Large intestine (tissue), 3 donors: ENCODE results near the gene SLC6A5. TPM values are rescaled to one million over a fixed set of nuclear protein-coding genes. Genes with fewer than 3 reads are reported as not detected.
"Not testable (repeated sequence)": the region's sequence is repeated elsewhere in the genome, so short reads cannot be mapped to it uniquely, and the experiment has no call there.

Experiments
- DNase-seq, 2 donors: peaks; one replicate each; pipeline versions ENCODE4 v3.0.0 to v3.0.0-alpha.2; 2013
- H3K27ac ChIP-seq: one replicate; pipeline ENCODE4 v1.5.1; 2013; ENCODE audit warnings: low read length
- H3K27me3 ChIP-seq: 2 replicates; pipeline ENCODE4 v1.6.1; 2013; ENCODE audit warnings: low read length; ENCODE audit not compliant: control insufficient read depth, insufficient read depth
- H3K36me3 ChIP-seq: 2 replicates; pipeline ENCODE4 v1.6.1; 2013; ENCODE audit warnings: low read length; ENCODE audit not compliant: control insufficient read depth, insufficient read depth
- H3K4me1 ChIP-seq: one replicate; pipeline ENCODE4 v1.6.1; 2013; ENCODE audit warnings: low read length; ENCODE audit not compliant: control insufficient read depth, insufficient read depth
- H3K4me3 ChIP-seq: one replicate; pipeline ENCODE4 v1.5.1; 2013; ENCODE audit warnings: low read length
- H3K9me3 ChIP-seq: one replicate; pipeline ENCODE4 v1.6.1; 2013; ENCODE audit warnings: mild to moderate bottlenecking, low read depth, low read length, moderate library complexity; ENCODE audit not compliant: control insufficient read depth
- WGBS: methylation state at CpG from one replicate; pipeline ENCODE4 v1.1.5; 2013; ENCODE audit warnings: low lambda C conversion rate; ENCODE audit not compliant: insufficient coverage; 5-methylcytosine and 5-hydroxymethylcytosine counted together
- polyA plus RNA-seq: library from polyadenylated mRNA; unstranded; fragments of 120-200 nt; gene quantifications from one replicate; pipeline ENCODE4 v1.2.1, GENCODE V29; 2013

SLC6A5 gene
- polyA plus RNA-seq, 1 donor, result 0.01 TPM

- DNase-seq, result no peak
- Histone ChIP-seq H3K36me3 (no peaks in the 10 kb centered on the region), H3K9me3 (no peaks in the 10 kb centered on the region), H3K4me3 (no peak overlapping the region), H3K27ac (no peak overlapping the region), H3K27me3 (no peaks in the 10 kb centered on the region), H3K4me1 (peaks cover 15% of the 10 kb centered on the region)
- no CpG with 5 or more reads among the region's 5 CpGs for WGBS
Observed at GRCh38 chr11:20566591-20567434, 32.6 kb upstream of the SLC6A5 start.

DNA sequence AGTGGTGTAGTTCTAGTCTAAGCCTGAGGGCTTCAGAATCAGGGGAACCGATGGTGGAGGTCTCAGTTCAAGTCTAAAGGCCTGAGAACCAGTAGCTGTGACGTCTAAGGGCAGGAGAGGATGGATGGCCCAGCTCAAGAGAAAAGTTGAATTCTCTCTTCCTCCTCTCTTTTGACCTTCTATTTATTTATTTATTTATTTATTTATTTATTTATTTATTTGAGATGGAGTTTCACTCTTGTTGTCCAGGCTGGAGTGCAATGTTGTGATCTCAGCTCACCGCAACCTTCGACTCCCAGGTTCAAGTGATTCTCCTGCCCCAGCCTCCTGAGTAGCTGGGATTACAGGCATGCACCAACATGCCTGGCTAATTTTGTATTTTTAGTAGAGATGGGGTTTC lies 19.7 kb upstream of the SLC6A5 start:
- DNase-seq, H3K9me3 ChIP-seq, H3K36me3 ChIP-seq, H3K27ac ChIP-seq, H3K27me3 ChIP-seq, H3K4me3 ChIP-seq, H3K4me1 ChIP-seq: not testable (repeated sequence)
- WGBS, result no CpG with 5 or more reads among the region's 4 CpGs

DNA sequence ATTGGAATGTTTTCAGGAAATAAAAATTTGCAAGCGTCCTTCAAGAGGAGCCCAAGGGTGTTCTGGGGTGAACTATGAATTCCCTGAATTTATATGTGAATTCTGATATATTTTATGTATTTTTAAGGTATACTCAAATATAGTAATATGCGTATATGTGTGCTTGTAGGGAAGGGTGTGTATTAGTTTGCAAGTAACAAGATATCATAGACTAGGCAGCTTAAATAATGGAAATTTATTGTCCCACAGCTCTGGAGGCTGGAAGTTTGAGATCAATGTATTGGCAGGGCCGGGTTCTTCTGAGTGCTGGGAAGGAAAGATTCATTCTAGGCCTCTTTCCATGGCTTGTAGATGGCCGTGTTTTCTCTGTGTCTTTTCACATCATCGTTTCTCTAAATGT lies 16.2 kb upstream of the SLC6A5 start:
- Histone ChIP-seq H3K4me3 (no peak overlapping the region), H3K9me3 (no peaks in the 10 kb centered on the region), H3K4me1 (no peaks in the 10 kb centered on the region), H3K27ac (no peak overlapping the region), H3K27me3 (no peaks in the 10 kb centered on the region), H3K36me3 (no peaks in the 10 kb centered on the region)
- DNase-seq, result no peak
- 73% methylated on average over 3 of the region's 5 CpGs for WGBS

GRCh38 chr11:20584093-20584774 lies 15.2 kb upstream of the SLC6A5 start:
- Histone ChIP-seq H3K36me3 (no peaks in the 10 kb centered on the region), H3K9me3 (no peaks in the 10 kb centered on the region), H3K4me3 (no peak overlapping the region), H3K4me1 (no peaks in the 10 kb centered on the region), H3K27me3 (peaks cover under 1% of the 10 kb centered on the region), H3K27ac (no peak overlapping the region)
- no CpG with 5 or more reads among the region's 4 CpGs for WGBS
- DNase-seq, result no peak

- Histone ChIP-seq H3K27ac (no peak overlapping the region), H3K4me1 (no peaks in the 10 kb centered on the region), H3K36me3 (no peaks in the 10 kb centered on the region), H3K9me3 (no peaks in the 10 kb centered on the region), H3K4me3 (no peak overlapping the region), H3K27me3 (peaks cover 18% of the 10 kb centered on the region)
- no peak for DNase-seq
- no CpG with 5 or more reads among the region's 6 CpGs for WGBS
Observed at GRCh38 chr11:20589796-20590195, 9.6 kb upstream of the SLC6A5 start.

DNA sequence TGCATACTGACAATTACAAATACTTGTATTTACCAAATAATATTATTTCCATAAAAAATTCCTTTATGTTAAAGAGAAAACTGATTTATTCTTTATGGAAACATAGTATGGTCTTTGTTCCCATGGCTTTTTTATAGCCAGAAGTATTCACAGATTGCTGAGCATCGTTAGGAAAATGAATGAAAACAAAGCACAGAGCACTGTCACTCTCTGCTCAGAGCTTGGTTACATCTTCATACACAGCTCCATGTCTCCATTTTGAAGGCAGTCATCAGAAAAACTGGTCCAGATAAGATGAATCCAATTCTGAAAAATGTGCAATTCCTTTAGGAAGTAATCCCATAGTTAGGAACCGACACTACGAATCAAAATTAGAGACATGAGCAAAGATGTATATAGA lies 9.0 kb upstream of the SLC6A5 start:
- no peaks in the 10 kb centered on the region for H3K36me3 ChIP-seq
- peaks cover 24% of the 10 kb centered on the region for H3K27me3 ChIP-seq
- no peaks in the 10 kb centered on the region for H3K9me3 ChIP-seq
- H3K4me3 ChIP-seq, result no peak overlapping the region
- H3K4me1 ChIP-seq, result no peaks in the 10 kb centered on the region
- no peak for DNase-seq
- H3K27ac ChIP-seq, result no peak overlapping the region
- 100% methylated on average over 1 of the region's 3 CpGs for WGBS

DNA sequence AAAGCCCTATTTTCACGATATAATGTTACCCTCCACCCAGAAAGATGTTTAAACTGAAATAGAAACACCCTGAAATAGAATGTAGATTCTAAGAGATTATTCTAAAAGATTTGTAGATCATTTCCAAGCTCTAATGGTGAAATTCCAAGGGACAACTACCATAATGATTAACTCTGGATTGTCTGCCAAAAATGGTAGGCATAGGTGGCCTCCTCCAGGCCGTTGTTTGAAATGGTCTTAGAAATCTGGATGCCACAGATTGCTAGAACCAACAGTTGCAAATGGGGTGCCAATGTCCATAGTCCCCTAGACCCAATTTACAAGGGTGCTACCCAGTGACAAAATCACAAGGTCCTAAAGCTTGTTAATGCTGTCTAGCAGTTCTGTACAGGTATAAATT lies 6.7 kb upstream of the SLC6A5 start:
- no peaks in the 10 kb centered on the region for H3K36me3 ChIP-seq
- H3K9me3 ChIP-seq, result peaks cover 3% of the 10 kb centered on the region
- no peak overlapping the region for H3K27ac ChIP-seq
- 100% methylated on average over 1 of the region's 2 CpGs for WGBS
- no peak for DNase-seq
- H3K27me3 ChIP-seq, result peaks cover 47% of the 10 kb centered on the region
- no peak overlapping the region for H3K4me3 ChIP-seq
- no peaks in the 10 kb centered on the region for H3K4me1 ChIP-seq

- Histone ChIP-seq H3K4me3 (no peak overlapping the region), H3K27ac (no peak overlapping the region), H3K36me3 (no peaks in the 10 kb centered on the region), H3K27me3 (peaks cover 62% of the 10 kb centered on the region), H3K4me1 (no peaks in the 10 kb centered on the region), H3K9me3 (peaks cover 3% of the 10 kb centered on the region)
- DNase-seq, result no peak
- 73% methylated on average over 2 of the region's 8 CpGs for WGBS
Observed at GRCh38 chr11:20594274-20595061, 4.9 kb upstream of the SLC6A5 start.

DNA sequence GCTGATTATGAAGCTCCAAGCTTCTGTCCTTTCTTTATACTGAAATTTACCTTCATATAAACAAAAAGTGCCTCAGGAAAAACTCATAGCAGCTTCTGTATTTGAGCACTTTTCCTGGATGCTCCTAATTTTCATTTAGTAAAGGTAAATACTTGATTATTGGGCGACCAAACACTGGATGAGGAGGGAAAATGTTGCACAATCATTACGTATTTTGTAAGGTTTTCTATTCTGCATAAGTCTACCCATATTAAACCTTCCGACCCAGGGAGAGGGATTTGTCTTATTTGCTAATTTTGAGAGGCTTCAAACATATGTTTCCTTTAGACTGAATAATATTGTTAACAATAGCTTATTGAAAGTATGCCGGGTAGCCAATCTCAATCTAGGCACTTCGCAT lies 4.3 kb upstream of the SLC6A5 start:
- H3K27me3 ChIP-seq, result peaks cover 65% of the 10 kb centered on the region
- WGBS, result 67% methylated on average over 1 of the region's 5 CpGs
- H3K27ac ChIP-seq, result no peak overlapping the region

More for the DNA sequence above, 4.3 kb upstream of the SLC6A5 start:
- H3K36me3 ChIP-seq, result no peaks in the 10 kb centered on the region
- DNase-seq, result no peak
- H3K4me3 ChIP-seq, result no peak overlapping the region
- no peaks in the 10 kb centered on the region for H3K4me1 ChIP-seq
- H3K9me3 ChIP-seq, result peaks cover 3% of the 10 kb centered on the region
